OCI-LY7 (cell line): ENCODE results near the gene FLNC.

Experiments
- EZH2phosphoT487 ChIP-seq: fragments of 200-600 bp; sonication (generic); IDR thresholded peaks from 2 replicates; pipeline ENCODE4 v1.6.1; 2018; ENCODE audit warnings: low read depth, borderline replicate concordance, mild to moderate bottlenecking, mixed run types, antibody characterized with exemption, low read length, moderate library complexity, mixed read lengths
- TF ChIP-seq, protein P1 (sequence below): fragments of 200-600 bp; sonication (generic); conservative IDR thresholded peaks from 2 replicates; pipeline ENCODE4 v1.5.1; 2014; ENCODE audit warnings: mild to moderate bottlenecking, antibody characterized with exemption, low read length, moderate library complexity, mixed read lengths

DNA sequence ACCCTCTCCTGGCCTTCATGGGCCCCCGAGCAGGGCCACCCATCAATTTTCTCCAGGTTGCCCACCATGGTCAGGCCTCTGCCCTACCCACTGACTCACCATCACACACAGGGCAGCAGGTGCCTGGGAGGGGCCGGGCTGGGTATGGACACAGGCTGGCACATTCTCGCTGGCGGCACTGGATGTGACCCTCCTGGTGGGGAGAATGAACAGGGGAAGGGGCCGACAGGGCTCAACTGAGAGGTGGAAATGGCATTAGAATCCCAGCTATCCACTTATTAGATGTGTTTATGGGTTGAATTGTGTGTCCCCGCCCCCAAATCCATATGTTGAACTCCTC is 63.9 kb downstream of the FLNC start:
- TF ChIP-seq, protein P1, sequence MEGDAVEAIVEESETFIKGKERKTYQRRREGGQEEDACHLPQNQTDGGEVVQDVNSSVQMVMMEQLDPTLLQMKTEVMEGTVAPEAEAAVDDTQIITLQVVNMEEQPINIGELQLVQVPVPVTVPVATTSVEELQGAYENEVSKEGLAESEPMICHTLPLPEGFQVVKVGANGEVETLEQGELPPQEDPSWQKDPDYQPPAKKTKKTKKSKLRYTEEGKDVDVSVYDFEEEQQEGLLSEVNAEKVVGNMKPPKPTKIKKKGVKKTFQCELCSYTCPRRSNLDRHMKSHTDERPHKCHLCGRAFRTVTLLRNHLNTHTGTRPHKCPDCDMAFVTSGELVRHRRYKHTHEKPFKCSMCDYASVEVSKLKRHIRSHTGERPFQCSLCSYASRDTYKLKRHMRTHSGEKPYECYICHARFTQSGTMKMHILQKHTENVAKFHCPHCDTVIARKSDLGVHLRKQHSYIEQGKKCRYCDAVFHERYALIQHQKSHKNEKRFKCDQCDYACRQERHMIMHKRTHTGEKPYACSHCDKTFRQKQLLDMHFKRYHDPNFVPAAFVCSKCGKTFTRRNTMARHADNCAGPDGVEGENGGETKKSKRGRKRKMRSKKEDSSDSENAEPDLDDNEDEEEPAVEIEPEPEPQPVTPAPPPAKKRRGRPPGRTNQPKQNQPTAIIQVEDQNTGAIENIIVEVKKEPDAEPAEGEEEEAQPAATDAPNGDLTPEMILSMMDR: no peak
- no peak for TF ChIP-seq EZH2phosphoT487
